PC-3 (cell line): ENCODE results near the gene FIBIN. TPM values are rescaled to one million over a fixed set of nuclear protein-coding genes. Genes with fewer than 3 reads are reported as not detected.

Experiments
- ATAC-seq: fragments of 200-7000 bp; cut with Tn5 transposase; 2 replicates; pipeline ENCODE4 v1.9.1; 2020; ENCODE audit warnings: mild to moderate bottlenecking, moderate library complexity
- BruUV-seq: library from RNA; stranded (reverse); fragments of 400-500 nt; replicated peaks from 2 replicates; lab custom pipeline; 2021; lab: Mats Ljungman, UMichigan
- CTCF ChIA-PET: fragments of 300-600 bp; sonication (Branson Sonifier 250); formaldehyde crosslinking; loops from one replicate; lab custom pipeline; 2022; ENCODE audit warnings: antibody characterized with exemption; lab: Charles Lee
- POLR2A ChIA-PET: fragments of 300-600 bp; sonication (Branson Sonifier 250); formaldehyde crosslinking; loops from one replicate; lab custom pipeline; 2022; ENCODE audit warnings: antibody characterized with exemption; ENCODE audit not compliant: unreplicated experiment; lab: Charles Lee
- DNase-seq: peaks from one replicate; pipeline ENCODE4 v3.0.0-alpha.2; 2015
- H2AFZ ChIP-seq: fragments of 300-600 bp; sonication (generic); 2 replicates; pipeline ENCODE4 v1.6.0; 2016; ENCODE audit warnings: antibody characterized with exemption, low read length
- H3F3A ChIP-seq: fragments of 300-600 bp; sonication (generic); one replicate; pipeline ENCODE4 v1.6.0; 2017; ENCODE audit warnings: antibody characterized with exemption, low read length, control low read depth, mild to moderate bottlenecking; ENCODE audit not compliant: unreplicated experiment
- H3K27ac ChIP-seq: fragments of 300-600 bp; sonication (generic); 2 replicates; pipeline ENCODE4 v1.5.1; 2016; ENCODE audit warnings: mild to moderate bottlenecking, low read length
- H3K27me3 ChIP-seq: fragments of 300-600 bp; sonication (generic); 2 replicates; pipeline ENCODE4 v1.6.1; 2016; ENCODE audit warnings: low read length, mixed read lengths
- H3K36me3 ChIP-seq: fragments of 300-600 bp; sonication (generic); 2 replicates; pipeline ENCODE4 v1.6.1; 2016; ENCODE audit warnings: low read depth, mixed run types, low read length, mixed read lengths
- H3K4me1 ChIP-seq: fragments of 300-600 bp; sonication (generic); 2 replicates; pipeline ENCODE4 v1.5.1; 2016; ENCODE audit warnings: low read length; ENCODE audit not compliant: insufficient read depth
- H3K4me2 ChIP-seq: fragments of 300-600 bp; sonication (generic); 2 replicates; pipeline ENCODE4 v1.6.0; 2016; ENCODE audit warnings: low read length
- H3K4me3 ChIP-seq: fragments of 300-600 bp; sonication (generic); 2 replicates; pipeline ENCODE4 v1.5.1; 2016; ENCODE audit warnings: mild to moderate bottlenecking, low read length, mixed read lengths
- H3K79me2 ChIP-seq: fragments of 300-600 bp; sonication (generic); 2 replicates; pipeline ENCODE4 v1.6.1; 2017; ENCODE audit warnings: low read length, mixed read lengths
- H3K9ac ChIP-seq: fragments of 300-600 bp; sonication (generic); 2 replicates; pipeline ENCODE4 v1.6.0; 2016; ENCODE audit warnings: mild to moderate bottlenecking, low read length
- H3K9me2 ChIP-seq: fragments of 300-600 bp; sonication (generic); replicated peaks from 2 replicates; pipeline ENCODE4 v1.6.1; 2016; ENCODE audit warnings: mixed run types, low read length, mixed read lengths
- H3K9me3 ChIP-seq: fragments of 300-600 bp; sonication (generic); 2 replicates; pipeline ENCODE4 v1.6.1; 2016; ENCODE audit warnings: low read length, mixed read lengths
- H4K20me1 ChIP-seq: fragments of 300-600 bp; sonication (generic); 2 replicates; pipeline ENCODE4 v1.6.1; 2016; ENCODE audit warnings: low read length, mixed read lengths
- EZH2 ChIP-seq: fragments of 300-600 bp; sonication (generic); IDR thresholded peaks from one replicate; pipeline ENCODE4 v1.6.1; 2017; ENCODE audit warnings: antibody characterized with exemption, mild to moderate bottlenecking, low read length; ENCODE audit not compliant: unreplicated experiment
- EZH2phosphoT487 ChIP-seq: fragments of 300-600 bp; sonication (generic); IDR thresholded peaks from 2 replicates; pipeline ENCODE4 v1.6.1; 2018; ENCODE audit warnings: mild to moderate bottlenecking, antibody characterized with exemption, low read length, borderline replicate concordance
- intact Hi-C: fragments of 100-400 bp; cut with micrococcal nuclease; formaldehyde crosslinking; loops from 2 replicates; pipeline ENCODE4 v1.9.0; 2023
- total RNA-seq: library from RNA; depleted of rRNA; stranded (reverse); fragments of >200 nt; gene quantifications from 2 replicates; pipeline ENCODE4 v1.2.3, GENCODE V29; 2014
- TF ChIP-seq, protein P1 (sequence below): fragments of 300-600 bp; sonication (generic); conservative IDR thresholded peaks from 2 replicates; pipeline ENCODE4 v1.5.1; 2017; ENCODE audit warnings: antibody characterized with exemption, low read depth, mild to moderate bottlenecking, low read length

The FIBIN gene
- total RNA-seq, 1 experiment from 2014 or later = not detected

DNA sequence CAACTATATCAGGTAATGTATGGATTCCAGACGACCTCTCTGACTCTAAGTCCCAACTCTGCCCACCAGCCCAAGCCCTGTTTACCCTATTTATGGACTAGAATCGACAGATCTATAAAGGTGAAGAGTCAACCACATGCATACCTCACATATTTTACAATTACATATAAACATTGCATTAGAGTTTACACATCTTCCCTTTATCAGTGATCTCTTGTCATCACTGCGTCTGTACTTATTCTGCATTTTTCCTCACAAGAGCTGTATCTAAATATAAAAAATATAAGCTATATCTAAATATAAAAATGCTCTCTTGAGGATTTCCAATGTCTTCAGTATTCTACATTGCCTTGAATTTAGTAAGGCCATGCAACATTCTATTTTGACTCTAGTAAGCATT, 8.5 kb downstream of the FIBIN start:
- Histone ChIP-seq H3K9me2 (no peaks in the 10 kb centered on the region), H3K79me2 (no peaks in the 10 kb centered on the region), H4K20me1 (no peaks in the 10 kb centered on the region), H3K27ac (no peak overlapping the region), H3K9me3 (no peaks in the 10 kb centered on the region), H3K27me3 (0 out of 2 replicates have a peak, but pooled peaks cover 4% of the 10 kb centered on the region), H3K4me1 (no peaks in the 10 kb centered on the region), H3K36me3 (no peaks in the 10 kb centered on the region), H3F3A (no peaks in the 10 kb centered on the region), H3K9ac (no peak overlapping the region), H3K4me2 (no peak overlapping the region), H2AFZ (no peak overlapping the region), H3K4me3 (no peak overlapping the region)
- no peak for ATAC-seq
- ChIA-PET POLR2A (no interaction called here), CTCF (no interaction called here)
- TF ChIP-seq EZH2 = no peak
- no peak for TF ChIP-seq EZH2phosphoT487
- TF ChIP-seq, protein P1, sequence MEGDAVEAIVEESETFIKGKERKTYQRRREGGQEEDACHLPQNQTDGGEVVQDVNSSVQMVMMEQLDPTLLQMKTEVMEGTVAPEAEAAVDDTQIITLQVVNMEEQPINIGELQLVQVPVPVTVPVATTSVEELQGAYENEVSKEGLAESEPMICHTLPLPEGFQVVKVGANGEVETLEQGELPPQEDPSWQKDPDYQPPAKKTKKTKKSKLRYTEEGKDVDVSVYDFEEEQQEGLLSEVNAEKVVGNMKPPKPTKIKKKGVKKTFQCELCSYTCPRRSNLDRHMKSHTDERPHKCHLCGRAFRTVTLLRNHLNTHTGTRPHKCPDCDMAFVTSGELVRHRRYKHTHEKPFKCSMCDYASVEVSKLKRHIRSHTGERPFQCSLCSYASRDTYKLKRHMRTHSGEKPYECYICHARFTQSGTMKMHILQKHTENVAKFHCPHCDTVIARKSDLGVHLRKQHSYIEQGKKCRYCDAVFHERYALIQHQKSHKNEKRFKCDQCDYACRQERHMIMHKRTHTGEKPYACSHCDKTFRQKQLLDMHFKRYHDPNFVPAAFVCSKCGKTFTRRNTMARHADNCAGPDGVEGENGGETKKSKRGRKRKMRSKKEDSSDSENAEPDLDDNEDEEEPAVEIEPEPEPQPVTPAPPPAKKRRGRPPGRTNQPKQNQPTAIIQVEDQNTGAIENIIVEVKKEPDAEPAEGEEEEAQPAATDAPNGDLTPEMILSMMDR = no peak
- no TSS peak for BruUV-seq
- intact Hi-C loops = no loop called here
- no peak for DNase-seq

DNA sequence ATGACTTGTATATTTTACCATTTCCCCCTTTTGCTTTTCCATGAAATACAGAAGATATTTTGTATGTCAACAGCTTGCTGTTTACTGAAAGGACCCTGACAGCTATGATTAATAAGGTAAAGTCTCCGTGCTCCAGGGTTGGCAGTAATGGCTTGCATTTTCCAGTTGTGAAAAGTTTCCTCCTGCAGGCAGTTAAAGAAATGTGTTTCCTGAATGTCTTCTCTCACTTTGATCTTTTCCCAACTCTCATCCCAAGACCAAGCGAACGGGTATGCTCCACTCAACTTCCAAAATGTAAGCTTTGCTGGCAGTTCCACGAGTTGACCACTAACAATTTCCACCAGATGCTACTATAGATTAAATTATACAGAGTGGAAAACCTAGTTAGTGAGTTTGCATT, 8.9 kb downstream of the FIBIN start:
- 0 out of 2 replicates have a peak, but pooled peaks cover 4% of the 10 kb centered on the region for H3K27me3 ChIP-seq
- no peaks in the 10 kb centered on the region for H3K9me2 ChIP-seq
- intact Hi-C loops = no loop called here
- BruUV-seq = no TSS peak
- DNase-seq = no peak
- no peaks in the 10 kb centered on the region for H4K20me1 ChIP-seq
- ChIA-PET CTCF (no interaction called here), POLR2A (no interaction called here)
- H3K36me3 ChIP-seq = no peaks in the 10 kb centered on the region
- H3K4me1 ChIP-seq = no peaks in the 10 kb centered on the region
- H3K4me2 ChIP-seq = no peak overlapping the region
- H3F3A ChIP-seq = no peaks in the 10 kb centered on the region
- no peak overlapping the region for H2AFZ ChIP-seq
- TF ChIP-seq, protein P1 = no peak
- TF ChIP-seq EZH2phosphoT487 (no peak), EZH2 (no peak)
- H3K9ac ChIP-seq = no peak overlapping the region
- ATAC-seq = no peak
- no peak overlapping the region for H3K27ac ChIP-seq
- H3K9me3 ChIP-seq = no peaks in the 10 kb centered on the region
- no peaks in the 10 kb centered on the region for H3K79me2 ChIP-seq
- no peak overlapping the region for H3K4me3 ChIP-seq

DNA sequence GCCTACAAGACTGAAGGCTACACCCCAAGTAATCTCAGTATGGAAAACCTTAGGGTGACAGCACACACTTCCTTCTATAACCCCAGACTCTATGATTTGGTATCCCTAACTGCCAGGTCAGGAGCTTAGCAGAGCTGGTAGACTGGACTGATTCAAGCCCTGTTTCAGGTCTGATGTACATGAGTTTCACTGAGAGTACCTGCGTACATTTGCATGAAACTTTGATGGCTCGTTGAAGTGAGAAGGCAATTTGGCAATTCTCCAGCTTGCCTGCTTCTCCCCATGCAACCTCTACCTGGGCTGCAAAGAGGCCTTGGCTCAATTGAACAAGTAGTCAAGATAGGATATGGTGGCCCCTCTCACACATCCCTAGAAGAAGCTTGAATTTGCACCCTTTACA, 10.2 kb downstream of the FIBIN start:
- Histone ChIP-seq H3K9me3 (no peaks in the 10 kb centered on the region), H3K4me2 (no peak overlapping the region), H3K4me1 (no peaks in the 10 kb centered on the region), H3K27me3 (0 out of 2 replicates have a peak, but pooled peaks cover 4% of the 10 kb centered on the region), H3K9ac (no peak overlapping the region), H3K36me3 (no peaks in the 10 kb centered on the region), H3K9me2 (no peaks in the 10 kb centered on the region), H2AFZ (no peak overlapping the region), H3K4me3 (no peak overlapping the region), H3K79me2 (no peaks in the 10 kb centered on the region), H3K27ac (no peak overlapping the region), H3F3A (no peaks in the 10 kb centered on the region), H4K20me1 (no peaks in the 10 kb centered on the region)
- POLR2A ChIA-PET = no interaction called here
- no peak for DNase-seq
- TF ChIP-seq EZH2phosphoT487 (no peak), EZH2 (no peak)
- TF ChIP-seq, protein P1 = no peak
- ATAC-seq = no peak
- CTCF ChIA-PET = no interaction called here
- BruUV-seq = no TSS peak
- intact Hi-C loops = no loop called here
